Thyroid gland (tissue), 4 donors: ENCODE data around the gene CRACR2B. TPM values are rescaled to one million over a fixed set of nuclear protein-coding genes. Genes with fewer than 3 reads are reported as not detected.
A peak's percentile ranks its signal among the peaks of the same experiment; 100 is the strongest.

Experiments
- DNase-seq, 2 donors: peaks; one replicate each; pipeline ENCODE4 v3.0.0-alpha.2; 2019
- H3K27ac ChIP-seq, 3 donors: fragments of 200-600 bp; sonication (generic); 1 replicate in 2 of 3; 2 replicates in 1 of 3; pipeline ENCODE4 v1.5.1; 2016 to 2019; ENCODE audit warnings: mild to moderate bottlenecking in 1 of 3, moderate library complexity in 1 of 3
- H3K27me3 ChIP-seq: fragments of 200-600 bp; sonication (generic); one replicate; pipeline ENCODE4 v1.5.1; 2019
- H3K36me3 ChIP-seq, 2 donors: fragments of 200-600 bp; sonication (generic); one replicate each; pipeline ENCODE4 v1.5.1; 2016 to 2019
- H3K4me1 ChIP-seq, 2 donors: fragments of 200-600 bp; sonication (generic); one replicate each; pipeline ENCODE4 v1.5.1; 2017 to 2019
- H3K4me3 ChIP-seq, 3 donors: fragments of 200-600 bp; sonication (generic); replicated peaks in 1 of 3; 1 replicate in 2 of 3; 2 replicates in 1 of 3; pipeline ENCODE4 v1.5.1; 2016; ENCODE audit warnings: mild to moderate bottlenecking in 1 of 3
- H3K9me3 ChIP-seq: fragments of 200-600 bp; sonication (generic); one replicate; pipeline ENCODE4 v1.5.1; 2017
- POLR2A ChIP-seq, 2 donors: fragments of 450-650 bp; IDR thresholded peaks; one replicate each; pipeline ENCODE4 v1.6.1; 2017; ENCODE audit warnings: antibody characterized with exemption in 2 of 2, mild to moderate bottlenecking in 2 of 2, moderate library complexity in 1 of 2
- WGBS, 2 donors: methylation state at CpG; one replicate each; pipeline ENCODE4 v1.1.5; 2017; 5-methylcytosine and 5-hydroxymethylcytosine counted together
- intact Hi-C: fragments of 100-400 bp; cut with DNase I; formaldehyde crosslinking; loops from one replicate; pipeline ENCODE4 v1.15.1; 2023
- total RNA-seq, 4 donors: library from RNA; depleted of rRNA; stranded (reverse); fragments of >200 nt; gene quantifications; one replicate each; pipeline ENCODE4 v1.2.3, GENCODE V29; 2016
- TF ChIP-seq, protein P1 (sequence below), 6 experiments: fragments of 200-600 bp in 3 of 6; fragments of 450-650 bp in 3 of 6; sonication (generic) in 3 of 6; IDR thresholded peaks; one replicate each; pipeline ENCODE4 v1.5.1; 2016 to 2019; ENCODE audit warnings: antibody characterized with exemption in 6 of 6, mild to moderate bottlenecking in 2 of 6, inconsistent platforms in 1 of 6, moderate library complexity in 1 of 6

CRACR2B gene
- total RNA-seq, 4 donors from 2014 or later: 4.1 to 21.2 (median 12.3) TPM

- no peak for TF ChIP-seq POLR2A (IDR thresholded peaks at IDR 0.05)
- TF ChIP-seq, protein P1, sequence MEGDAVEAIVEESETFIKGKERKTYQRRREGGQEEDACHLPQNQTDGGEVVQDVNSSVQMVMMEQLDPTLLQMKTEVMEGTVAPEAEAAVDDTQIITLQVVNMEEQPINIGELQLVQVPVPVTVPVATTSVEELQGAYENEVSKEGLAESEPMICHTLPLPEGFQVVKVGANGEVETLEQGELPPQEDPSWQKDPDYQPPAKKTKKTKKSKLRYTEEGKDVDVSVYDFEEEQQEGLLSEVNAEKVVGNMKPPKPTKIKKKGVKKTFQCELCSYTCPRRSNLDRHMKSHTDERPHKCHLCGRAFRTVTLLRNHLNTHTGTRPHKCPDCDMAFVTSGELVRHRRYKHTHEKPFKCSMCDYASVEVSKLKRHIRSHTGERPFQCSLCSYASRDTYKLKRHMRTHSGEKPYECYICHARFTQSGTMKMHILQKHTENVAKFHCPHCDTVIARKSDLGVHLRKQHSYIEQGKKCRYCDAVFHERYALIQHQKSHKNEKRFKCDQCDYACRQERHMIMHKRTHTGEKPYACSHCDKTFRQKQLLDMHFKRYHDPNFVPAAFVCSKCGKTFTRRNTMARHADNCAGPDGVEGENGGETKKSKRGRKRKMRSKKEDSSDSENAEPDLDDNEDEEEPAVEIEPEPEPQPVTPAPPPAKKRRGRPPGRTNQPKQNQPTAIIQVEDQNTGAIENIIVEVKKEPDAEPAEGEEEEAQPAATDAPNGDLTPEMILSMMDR (IDR thresholded peaks at IDR 0.05): no peak
- WGBS, 2 donors: 87 to 97% methylated on average over 4 to 5 of the region's 15 CpGs
- Histone ChIP-seq H3K9me3 (no peaks in the 10 kb centered on the region), H3K36me3 (no peaks in the 10 kb centered on the region), H3K4me3 (no peak overlapping the region), H3K4me1 (peaks cover 25 to 30% of the 10 kb centered on the region in 2 donors), H3K27me3 (no peaks in the 10 kb centered on the region), H3K27ac (no peak overlapping the region)
- DNase-seq: no peak
- intact Hi-C loops: no loop called here
Measured at GRCh38 chr11:792535-792821, 35.2 kb upstream of the CRACR2B start.

- intact Hi-C loops: no loop called here
- H3K36me3 ChIP-seq: no peaks in the 10 kb centered on the region
- H3K27ac ChIP-seq: no peak overlapping the region
- no peak for DNase-seq
- TF ChIP-seq, protein P1 (IDR thresholded peaks at IDR 0.05): no peak
- TF ChIP-seq POLR2A (IDR thresholded peaks at IDR 0.05): no peak
- H3K9me3 ChIP-seq: no peaks in the 10 kb centered on the region
- peaks cover 25 to 30% of the 10 kb centered on the region in 2 donors for H3K4me1 ChIP-seq
- H3K4me3 ChIP-seq: no peak overlapping the region
- 91 to 93% methylated on average over 8 to 13 of the region's 13 CpGs for WGBS, 2 donors
- no peaks in the 10 kb centered on the region for H3K27me3 ChIP-seq
Measured at GRCh38 chr11:792873-793272, 34.8 kb upstream of the CRACR2B start.

DNA sequence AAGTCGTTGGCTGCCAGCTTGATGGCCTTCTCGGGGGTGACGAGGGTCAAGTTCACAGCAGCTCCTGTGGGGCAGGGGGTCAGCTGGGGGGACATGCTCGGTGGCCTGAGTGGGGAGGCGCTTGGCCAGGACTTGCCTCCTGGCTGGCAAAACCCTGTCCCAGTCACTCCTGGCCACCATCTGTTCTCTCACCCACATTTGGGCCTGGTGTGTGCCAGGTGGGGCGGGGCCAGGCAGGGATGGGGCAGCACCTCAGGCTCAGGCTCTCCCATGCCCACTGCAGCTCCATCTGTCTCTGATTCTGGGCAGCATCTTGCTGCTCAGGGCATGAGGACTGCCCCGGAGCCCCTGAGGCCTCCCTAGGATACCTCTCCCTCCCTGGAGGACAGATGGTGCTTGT is 34.2 kb upstream of the CRACR2B start:
- H3K27me3 ChIP-seq: no peaks in the 10 kb centered on the region
- no peaks in the 10 kb centered on the region for H3K9me3 ChIP-seq
- no peak for DNase-seq
- WGBS, 2 donors: 91 to 96% methylated on average over 3 to 4 of the region's 7 CpGs
- intact Hi-C loops: no loop called here
- H3K27ac ChIP-seq: no peak overlapping the region
- H3K4me1 ChIP-seq: peaks cover 29 to 34% of the 10 kb centered on the region in 2 donors
- H3K36me3 ChIP-seq: no peaks in the 10 kb centered on the region
- H3K4me3 ChIP-seq: no peak overlapping the region
- no peak for TF ChIP-seq POLR2A (IDR thresholded peaks at IDR 0.05)
- TF ChIP-seq, protein P1 (IDR thresholded peaks at IDR 0.05): no peak

DNA sequence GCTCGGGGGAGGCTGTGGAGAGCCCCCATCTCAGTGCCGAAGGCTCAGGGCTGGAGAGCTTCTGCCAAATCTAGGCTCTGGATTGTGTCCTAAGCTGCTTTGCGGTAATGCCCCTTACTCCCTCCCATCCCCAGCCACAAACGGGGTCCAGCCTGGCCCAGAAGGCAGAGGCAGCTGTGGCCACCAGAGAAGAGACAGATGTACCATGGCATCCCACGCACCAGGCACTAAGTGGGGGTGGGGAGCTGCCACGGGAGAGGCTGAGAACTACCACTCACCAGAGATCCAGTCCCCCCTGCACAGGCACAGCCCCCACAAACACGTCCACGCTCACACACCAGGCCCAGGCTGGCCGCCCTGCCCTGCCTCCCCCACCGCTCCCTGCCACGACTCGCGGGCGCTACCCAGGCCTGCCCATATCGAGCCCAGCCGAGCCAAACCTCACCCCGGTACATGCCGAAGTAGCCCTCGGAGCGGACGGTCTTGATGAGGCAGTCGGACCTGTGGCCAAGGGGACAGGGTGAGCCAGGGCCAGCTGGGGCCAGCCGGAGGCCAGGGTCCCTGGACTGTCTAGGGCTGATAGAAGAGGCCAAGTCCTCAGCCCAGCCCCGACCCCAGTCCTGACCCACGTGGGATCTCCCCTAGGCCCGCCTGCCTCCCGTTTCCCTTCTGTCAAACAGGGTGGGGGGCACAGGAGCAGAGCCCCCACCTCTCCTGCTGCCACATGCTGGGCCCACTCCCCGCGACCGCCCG is 33.5 kb upstream of the CRACR2B start:
- H3K27ac ChIP-seq: no peak overlapping the region
- no peak overlapping the region for H3K4me3 ChIP-seq
- TF ChIP-seq, protein P1 (IDR thresholded peaks at IDR 0.05): no peak
- no peak for TF ChIP-seq POLR2A (IDR thresholded peaks at IDR 0.05)
- H3K36me3 ChIP-seq: no peaks in the 10 kb centered on the region
- no peaks in the 10 kb centered on the region for H3K9me3 ChIP-seq
- H3K27me3 ChIP-seq: no peaks in the 10 kb centered on the region
- peaks cover 31 to 36% of the 10 kb centered on the region in 2 donors for H3K4me1 ChIP-seq
- intact Hi-C loops: no loop called here
- no peak for DNase-seq
- 94 to 98% methylated on average over 7 to 26 of the region's 31 CpGs for WGBS, 2 donors

GRCh38 chr11:794766-795633 is 32.7 kb upstream of the CRACR2B start:
- Histone ChIP-seq H3K4me3 (peak overlapping the region in 1 of 3 donors; percentile 71), H3K9me3 (no peaks in the 10 kb centered on the region), H3K36me3 (no peaks in the 10 kb centered on the region), H3K27ac (peak overlapping the region in 1 of 3 donors; percentile 16), H3K27me3 (no peaks in the 10 kb centered on the region), H3K4me1 (peaks cover 30 to 31% of the 10 kb centered on the region in 2 donors)
- peak; percentile 45 to 47 for DNase-seq
- no peak for TF ChIP-seq POLR2A (IDR thresholded peaks at IDR 0.05)
- TF ChIP-seq, protein P1 (IDR thresholded peaks at IDR 0.05): no peak
- 56 to 63% methylated on average over 23 to 28 of the region's 38 CpGs for WGBS, 2 donors
- intact Hi-C loops: no loop called here
